Measurements from ENCODE around the gene MILR1. TPM values are rescaled to one million over a fixed set of nuclear protein-coding genes. Genes with fewer than 3 reads are reported as not detected.

Gene MILR1
- polyA plus RNA-seq, 2 of the 4 experiments (the other 2 are of a cell fraction) = 2.3 to 12.2 TPM

DNA sequence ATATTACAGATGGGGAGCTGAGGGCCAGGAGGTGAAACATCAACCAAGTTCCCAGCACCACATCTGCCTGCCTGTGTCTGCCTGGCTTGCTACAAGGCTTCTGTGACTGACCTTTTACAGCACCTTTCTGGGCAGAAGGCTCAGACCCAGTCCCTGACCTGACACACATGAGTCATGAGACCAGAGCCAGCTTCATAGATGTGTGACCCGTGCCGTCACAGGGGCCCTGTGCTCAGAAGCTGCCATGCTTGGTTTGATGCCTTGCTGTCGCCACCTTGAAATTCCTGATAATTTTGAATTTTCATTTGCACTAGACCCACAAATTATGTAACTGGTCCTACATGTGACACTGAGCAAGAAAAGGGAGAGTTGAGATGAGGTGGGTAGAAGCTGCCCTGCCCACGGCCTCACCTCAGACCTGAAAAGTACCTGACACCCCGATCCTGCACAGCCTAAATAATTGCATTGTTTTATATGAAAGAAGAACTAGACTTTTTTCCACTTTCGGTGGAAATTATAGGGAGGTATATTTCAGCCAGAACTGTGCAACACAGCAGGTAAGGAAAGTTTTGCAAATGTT, 44.9 kb upstream of the MILR1 start:
- DNase-seq (ENCODE audit: low read depth in 1 of 2, low spot score in 1 of 2) (no peak), FAIRE-seq (no peak), ATAC-seq (no peak)
- WGBS (ENCODE audit: missing lambda C conversion rate) = 86% methylated on average over 6 of the region's 6 CpGs
- Histone ChIP-seq H3K4me1 (peaks cover 4% of the 10 kb centered on the region; the same call in 1 of the 3 replicates), H3K4me3 (no peak overlapping the region), H3K9me3 (no peaks in the 10 kb centered on the region), H3K4me2 (no peak overlapping the region), H3K27ac (no peak overlapping the region)
- TF ChIP-seq, protein P1, sequence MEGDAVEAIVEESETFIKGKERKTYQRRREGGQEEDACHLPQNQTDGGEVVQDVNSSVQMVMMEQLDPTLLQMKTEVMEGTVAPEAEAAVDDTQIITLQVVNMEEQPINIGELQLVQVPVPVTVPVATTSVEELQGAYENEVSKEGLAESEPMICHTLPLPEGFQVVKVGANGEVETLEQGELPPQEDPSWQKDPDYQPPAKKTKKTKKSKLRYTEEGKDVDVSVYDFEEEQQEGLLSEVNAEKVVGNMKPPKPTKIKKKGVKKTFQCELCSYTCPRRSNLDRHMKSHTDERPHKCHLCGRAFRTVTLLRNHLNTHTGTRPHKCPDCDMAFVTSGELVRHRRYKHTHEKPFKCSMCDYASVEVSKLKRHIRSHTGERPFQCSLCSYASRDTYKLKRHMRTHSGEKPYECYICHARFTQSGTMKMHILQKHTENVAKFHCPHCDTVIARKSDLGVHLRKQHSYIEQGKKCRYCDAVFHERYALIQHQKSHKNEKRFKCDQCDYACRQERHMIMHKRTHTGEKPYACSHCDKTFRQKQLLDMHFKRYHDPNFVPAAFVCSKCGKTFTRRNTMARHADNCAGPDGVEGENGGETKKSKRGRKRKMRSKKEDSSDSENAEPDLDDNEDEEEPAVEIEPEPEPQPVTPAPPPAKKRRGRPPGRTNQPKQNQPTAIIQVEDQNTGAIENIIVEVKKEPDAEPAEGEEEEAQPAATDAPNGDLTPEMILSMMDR (IDR thresholded peaks at IDR 0.05) = no peak
- no peak for TF ChIP-seq RCOR1 (IDR thresholded peaks at IDR 0.05; ENCODE audit: low read depth, low read length)
- TF ChIP-seq, protein P2, sequence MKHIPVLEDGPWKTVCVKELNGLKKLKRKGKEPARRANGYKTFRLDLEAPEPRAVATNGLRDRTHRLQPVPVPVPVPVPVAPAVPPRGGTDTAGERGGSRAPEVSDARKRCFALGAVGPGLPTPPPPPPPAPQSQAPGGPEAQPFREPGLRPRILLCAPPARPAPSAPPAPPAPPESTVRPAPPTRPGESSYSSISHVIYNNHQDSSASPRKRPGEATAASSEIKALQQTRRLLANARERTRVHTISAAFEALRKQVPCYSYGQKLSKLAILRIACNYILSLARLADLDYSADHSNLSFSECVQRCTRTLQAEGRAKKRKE (CRISPR knock-in tag; IDR thresholded peaks at IDR 0.05; ENCODE audit: low read depth) = no peak
- no peak for TF ChIP-seq NPAS2 (CRISPR knock-in tag; IDR thresholded peaks at IDR 0.05; ENCODE audit: borderline replicate concordance)
- TF ChIP-seq ZFP36 (IDR thresholded peaks at IDR 0.05; ENCODE audit: borderline replicate concordance, partially characterized antibody) = no peak
- no peak for TF ChIP-seq POLR2AphosphoS2 (conservative IDR thresholded peaks at IDR 0.05; ENCODE audit: low read length)
- no peak for TF ChIP-seq CHD4 (IDR thresholded peaks at IDR 0.05; ENCODE audit: borderline replicate concordance)
- no peak for TF ChIP-seq HOXB13 (CRISPR knock-in tag; IDR thresholded peaks at IDR 0.05; ENCODE audit: low read depth)
- no peak for TF ChIP-seq TFCP2L1 (CRISPR knock-in tag; IDR thresholded peaks at IDR 0.05)
- TF ChIP-seq FOSL2 (IDR thresholded peaks at IDR 0.05) = no peak
- TF ChIP-seq FOSL2 (CRISPR knock-in tag; IDR thresholded peaks at IDR 0.05) = no peak
- TF ChIP-seq NFE2L2 (conservative IDR thresholded peaks at IDR 0.05; ENCODE audit: low read length) = no peak
- no peak for TF ChIP-seq EHF (CRISPR knock-in tag; IDR thresholded peaks at IDR 0.05)
- TF ChIP-seq RAD21 (conservative IDR thresholded peaks at IDR 0.05 in 1 of 2, IDR thresholded peaks at IDR 0.05 in 1 of 2) = no peak
- ChIA-PET CTCF (interaction anchor here (0.7 to 4.9 kb wide), 6 partner anchors 11 to 238 kb away, joined by 3 to 31 read pairs (median 4); no protein-coding TSS in a partner anchor), POLR2A (no interaction called here)

DNA sequence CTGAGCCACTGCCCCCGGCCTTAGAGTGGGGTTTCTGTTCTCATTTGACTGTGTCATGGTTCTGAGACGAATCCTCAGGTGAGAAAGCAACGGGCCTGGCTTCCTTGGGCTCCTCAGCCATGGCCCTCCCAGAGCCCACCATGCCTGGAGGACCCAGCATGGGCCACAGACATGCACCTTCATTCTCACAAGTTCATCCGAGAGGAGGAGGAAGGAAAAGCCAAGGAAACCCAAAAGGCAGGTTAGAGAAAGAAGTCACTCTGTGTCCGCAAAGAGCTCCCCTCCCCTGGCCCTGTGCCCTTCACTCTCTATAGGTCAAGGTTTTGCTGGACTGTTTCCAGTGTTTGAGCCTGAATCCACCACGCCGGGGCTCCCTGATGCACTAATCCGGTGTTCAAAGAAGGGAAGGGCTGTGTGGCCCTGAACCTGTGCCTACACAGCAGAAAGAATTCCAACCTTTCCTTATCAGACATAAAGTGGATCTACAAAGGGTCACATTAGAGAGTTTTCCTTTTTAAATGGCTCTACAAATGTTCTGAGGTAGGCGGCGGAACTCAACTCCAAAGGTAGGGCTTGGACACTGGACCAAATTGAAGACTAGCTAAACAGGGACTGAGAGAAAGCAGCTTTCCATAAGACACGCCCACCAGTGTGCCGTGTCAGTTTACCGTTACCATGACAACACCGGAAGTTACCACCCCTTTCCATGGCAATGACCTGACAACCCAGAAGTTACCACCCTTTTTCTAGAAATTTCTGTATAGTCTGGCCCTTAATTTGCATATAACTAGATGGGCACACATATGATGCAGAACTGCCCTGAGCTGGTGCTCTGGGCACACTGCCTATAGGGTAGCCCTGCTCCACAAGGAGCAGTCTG, 42.4 kb upstream of the MILR1 start:
- no peaks in the 10 kb centered on the region for H3K4me1 ChIP-seq
- TF ChIP-seq TP53 (CRISPR knock-in tag; IDR thresholded peaks at IDR 0.05) (no peak), EHF (CRISPR knock-in tag; IDR thresholded peaks at IDR 0.05) (no peak), CBX2 (IDR thresholded peaks at IDR 0.05; ENCODE audit: borderline replicate concordance, low read depth) (no peak), JUN (IDR thresholded peaks at IDR 0.05) (no peak), KDM5A (IDR thresholded peaks at IDR 0.05) (no peak), CEBPB (IDR thresholded peaks at IDR 0.05) (no peak), MAFK (IDR thresholded peaks at IDR 0.05; ENCODE audit: partially characterized antibody) (no peak), ZFP36 (IDR thresholded peaks at IDR 0.05; ENCODE audit: borderline replicate concordance, partially characterized antibody) (no peak), EHMT2 (IDR thresholded peaks at IDR 0.05; ENCODE audit: low read depth) (no peak), PHF8 (IDR thresholded peaks at IDR 0.05; ENCODE audit: borderline replicate concordance, low read depth) (no peak), RCOR1 (IDR thresholded peaks at IDR 0.05; ENCODE audit: low read depth, low read length) (no peak), POLR2AphosphoS2 (conservative IDR thresholded peaks at IDR 0.05; ENCODE audit: low read length) (no peak)
- TF ChIP-seq, protein P3, sequence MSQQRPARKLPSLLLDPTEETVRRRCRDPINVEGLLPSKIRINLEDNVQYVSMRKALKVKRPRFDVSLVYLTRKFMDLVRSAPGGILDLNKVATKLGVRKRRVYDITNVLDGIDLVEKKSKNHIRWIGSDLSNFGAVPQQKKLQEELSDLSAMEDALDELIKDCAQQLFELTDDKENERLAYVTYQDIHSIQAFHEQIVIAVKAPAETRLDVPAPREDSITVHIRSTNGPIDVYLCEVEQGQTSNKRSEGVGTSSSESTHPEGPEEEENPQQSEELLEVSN (IDR thresholded peaks at IDR 0.05; ENCODE audit: borderline replicate concordance, low read depth) = no peak
- peak in 1 of 2 experiments; percentile 50 for DNase-seq (ENCODE audit: low read depth in 1 of 2, low spot score in 1 of 2)
- WGBS (ENCODE audit: missing lambda C conversion rate) = 79% methylated on average over 14 of the region's 14 CpGs
- ChIA-PET POLR2A (no interaction called here), CTCF (interaction anchor here (0.9 to 7.6 kb wide), 7 partner anchors 8 to 525 kb away, joined by 3 to 64 read pairs (median 4); partner anchors contain the start of gene GH2)
- no peak overlapping the region for H3K27ac ChIP-seq
- no peak overlapping the region for H3K4me3 ChIP-seq
- H3K4me2 ChIP-seq = no peak overlapping the region
- peak in 1 of 2 experiments; percentile 32; a peak in 3 of 6 replicates for ATAC-seq
- H3K9me3 ChIP-seq = no peaks in the 10 kb centered on the region
- no peak for FAIRE-seq

All from A549 (cell line).